K562 (cell line): ENCODE measurements around the gene CLIP1.

ENCODE experiments used
- TF ChIP-seq, protein P1 (sequence below): sonication (generic); formaldehyde crosslinking; IDR thresholded peaks from 2 replicates; pipeline ENCODE4 v1.8.0; 2022; ENCODE audit warnings: mild to moderate bottlenecking, missing genetic modification reagents
- TF ChIP-seq, protein P2 (sequence below): sonication (generic); formaldehyde crosslinking; IDR thresholded peaks from 2 replicates; pipeline ENCODE4 v1.8.1; 2023; ENCODE audit warnings: mild to moderate bottlenecking, missing genetic modification reagents

DNA sequence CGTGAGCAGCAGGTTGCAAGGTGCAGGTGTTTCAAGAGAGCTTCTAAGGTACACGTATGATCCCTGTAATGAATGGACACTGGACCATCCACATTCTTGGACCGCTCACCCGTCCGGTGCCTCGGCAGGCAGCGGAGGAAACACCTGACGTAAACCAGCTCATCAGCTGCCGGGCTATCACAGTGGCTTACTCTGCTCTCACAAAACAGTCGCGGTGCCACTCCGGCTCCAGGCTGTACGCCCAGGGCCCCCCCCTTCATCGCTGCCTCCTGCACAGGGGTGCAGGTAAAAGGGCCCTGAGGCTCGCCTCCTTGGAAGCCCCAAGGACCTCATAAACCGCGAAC is 156.6 kb downstream of the CLIP1 start:
- TF ChIP-seq, protein P1, sequence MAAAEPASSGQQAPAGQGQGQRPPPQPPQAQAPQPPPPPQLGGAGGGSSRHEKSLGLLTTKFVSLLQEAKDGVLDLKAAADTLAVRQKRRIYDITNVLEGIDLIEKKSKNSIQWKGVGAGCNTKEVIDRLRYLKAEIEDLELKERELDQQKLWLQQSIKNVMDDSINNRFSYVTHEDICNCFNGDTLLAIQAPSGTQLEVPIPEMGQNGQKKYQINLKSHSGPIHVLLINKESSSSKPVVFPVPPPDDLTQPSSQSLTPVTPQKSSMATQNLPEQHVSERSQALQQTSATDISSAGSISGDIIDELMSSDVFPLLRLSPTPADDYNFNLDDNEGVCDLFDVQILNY (CRISPR knock-in tag): no peak; the same call in 1 of the 2 replicates
- TF ChIP-seq, protein P2, sequence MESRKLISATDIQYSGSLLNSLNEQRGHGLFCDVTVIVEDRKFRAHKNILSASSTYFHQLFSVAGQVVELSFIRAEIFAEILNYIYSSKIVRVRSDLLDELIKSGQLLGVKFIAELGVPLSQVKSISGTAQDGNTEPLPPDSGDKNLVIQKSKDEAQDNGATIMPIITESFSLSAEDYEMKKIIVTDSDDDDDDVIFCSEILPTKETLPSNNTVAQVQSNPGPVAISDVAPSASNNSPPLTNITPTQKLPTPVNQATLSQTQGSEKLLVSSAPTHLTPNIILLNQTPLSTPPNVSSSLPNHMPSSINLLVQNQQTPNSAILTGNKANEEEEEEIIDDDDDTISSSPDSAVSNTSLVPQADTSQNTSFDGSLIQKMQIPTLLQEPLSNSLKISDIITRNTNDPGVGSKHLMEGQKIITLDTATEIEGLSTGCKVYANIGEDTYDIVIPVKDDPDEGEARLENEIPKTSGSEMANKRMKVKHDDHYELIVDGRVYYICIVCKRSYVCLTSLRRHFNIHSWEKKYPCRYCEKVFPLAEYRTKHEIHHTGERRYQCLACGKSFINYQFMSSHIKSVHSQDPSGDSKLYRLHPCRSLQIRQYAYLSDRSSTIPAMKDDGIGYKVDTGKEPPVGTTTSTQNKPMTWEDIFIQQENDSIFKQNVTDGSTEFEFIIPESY (CRISPR knock-in tag): no peak
